C4-2B (cell line): ENCODE data around the gene ERC1.

Source experiments
- ZFX ChIP-seq: fragments of 450-650 bp; IDR thresholded peaks from 2 replicates; pipeline ENCODE4 v1.6.1; 2017
- TF ChIP-seq, protein P1 (sequence below): fragments of 450-650 bp; conservative IDR thresholded peaks from 2 replicates; pipeline ENCODE4 v1.5.1; 2017; ENCODE audit warnings: mild to moderate bottlenecking

DNA sequence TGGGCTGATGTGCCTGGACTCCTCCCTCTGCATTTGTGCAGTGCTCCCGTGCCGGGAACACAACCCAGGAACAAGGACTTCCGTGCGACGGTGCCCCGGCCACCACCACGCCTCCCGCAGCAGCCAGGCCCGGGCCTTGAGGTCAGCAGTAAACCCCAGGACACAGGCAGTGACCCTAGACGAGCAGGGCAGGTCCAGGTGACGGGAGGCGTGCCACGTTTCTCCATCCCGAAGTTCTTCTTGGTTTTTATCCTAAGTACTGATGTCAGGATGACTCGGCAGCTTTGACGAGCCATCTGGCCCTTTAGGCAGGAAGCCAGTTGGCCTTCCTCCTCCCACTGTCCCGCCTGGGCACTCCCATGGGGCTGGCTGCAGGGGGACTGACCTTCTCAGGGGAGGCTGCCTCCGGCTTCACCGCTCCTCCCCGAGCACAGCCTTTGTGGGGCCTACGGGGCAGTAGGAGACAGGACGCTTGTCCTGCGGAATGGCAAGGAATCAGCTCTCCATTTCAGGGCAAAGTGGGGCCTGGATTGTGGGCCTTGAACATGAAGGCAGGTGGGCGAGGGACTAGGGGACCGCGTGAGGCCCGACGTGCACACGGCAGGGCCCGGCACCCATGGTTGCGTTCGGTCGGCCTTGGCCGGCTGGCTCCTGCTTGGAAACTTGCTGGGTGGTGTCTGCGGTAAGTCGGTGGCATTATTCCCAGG lies 509.2 kb downstream of the ERC1 start:
- TF ChIP-seq, protein P1, sequence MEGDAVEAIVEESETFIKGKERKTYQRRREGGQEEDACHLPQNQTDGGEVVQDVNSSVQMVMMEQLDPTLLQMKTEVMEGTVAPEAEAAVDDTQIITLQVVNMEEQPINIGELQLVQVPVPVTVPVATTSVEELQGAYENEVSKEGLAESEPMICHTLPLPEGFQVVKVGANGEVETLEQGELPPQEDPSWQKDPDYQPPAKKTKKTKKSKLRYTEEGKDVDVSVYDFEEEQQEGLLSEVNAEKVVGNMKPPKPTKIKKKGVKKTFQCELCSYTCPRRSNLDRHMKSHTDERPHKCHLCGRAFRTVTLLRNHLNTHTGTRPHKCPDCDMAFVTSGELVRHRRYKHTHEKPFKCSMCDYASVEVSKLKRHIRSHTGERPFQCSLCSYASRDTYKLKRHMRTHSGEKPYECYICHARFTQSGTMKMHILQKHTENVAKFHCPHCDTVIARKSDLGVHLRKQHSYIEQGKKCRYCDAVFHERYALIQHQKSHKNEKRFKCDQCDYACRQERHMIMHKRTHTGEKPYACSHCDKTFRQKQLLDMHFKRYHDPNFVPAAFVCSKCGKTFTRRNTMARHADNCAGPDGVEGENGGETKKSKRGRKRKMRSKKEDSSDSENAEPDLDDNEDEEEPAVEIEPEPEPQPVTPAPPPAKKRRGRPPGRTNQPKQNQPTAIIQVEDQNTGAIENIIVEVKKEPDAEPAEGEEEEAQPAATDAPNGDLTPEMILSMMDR, result no peak
- no peak for TF ChIP-seq ZFX
